ENCODE measurements around the gene ADORA1.

Gene ADORA1

DNA sequence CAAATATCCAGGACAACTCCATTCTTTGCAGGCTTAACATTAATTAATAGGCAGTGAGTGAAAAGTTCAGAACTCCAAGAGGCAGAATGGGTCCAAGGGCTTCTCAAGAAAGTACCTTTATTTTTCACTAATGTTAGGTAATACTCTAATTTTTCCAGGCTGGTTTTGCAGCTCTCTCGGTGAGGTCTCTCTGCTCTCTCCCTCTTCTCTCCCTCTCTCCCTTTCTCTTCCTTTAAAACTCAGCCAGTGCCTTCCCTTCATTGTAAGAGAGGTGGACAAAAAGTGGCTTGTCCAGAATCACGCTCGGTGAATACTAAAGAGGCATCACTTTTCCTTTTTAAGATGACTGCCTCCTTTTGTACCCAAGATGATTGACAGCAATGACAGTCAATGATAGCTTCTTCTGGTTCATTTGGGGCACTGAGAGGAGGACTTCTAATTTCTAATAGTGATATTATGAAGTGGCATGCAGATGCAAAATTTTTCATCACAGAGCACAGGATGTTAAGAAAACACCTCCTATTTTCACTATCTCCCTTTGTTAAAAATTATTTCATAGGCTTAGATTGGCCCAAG is 60.3 kb downstream of the ADORA1 start:
- no peak for DNase-seq (ENCODE audit: low spot score)

GRCh38 chr1:203188686-203189232 is 61.2 kb downstream of the ADORA1 start:
- DNase-seq (ENCODE audit: low spot score), result peak; percentile 61

- no peak for DNase-seq (ENCODE audit: low spot score)
Measured at GRCh38 chr1:203189951-203190352, 62.4 kb downstream of the ADORA1 start.

GRCh38 chr1:203190949-203191348 is 63.4 kb downstream of the ADORA1 start:
- no peak for DNase-seq (ENCODE audit: low spot score)

GRCh38 chr1:203196371-203196770 is 68.8 kb downstream of the ADORA1 start:
- no peak for DNase-seq (ENCODE audit: low spot score)

GRCh38 chr1:203197625-203198024 is 70.1 kb downstream of the ADORA1 start:
- no peak for DNase-seq (ENCODE audit: low spot score)

GRCh38 chr1:203199002-203199401 is 71.5 kb downstream of the ADORA1 start:
- DNase-seq (ENCODE audit: low spot score), result no peak

DNA sequence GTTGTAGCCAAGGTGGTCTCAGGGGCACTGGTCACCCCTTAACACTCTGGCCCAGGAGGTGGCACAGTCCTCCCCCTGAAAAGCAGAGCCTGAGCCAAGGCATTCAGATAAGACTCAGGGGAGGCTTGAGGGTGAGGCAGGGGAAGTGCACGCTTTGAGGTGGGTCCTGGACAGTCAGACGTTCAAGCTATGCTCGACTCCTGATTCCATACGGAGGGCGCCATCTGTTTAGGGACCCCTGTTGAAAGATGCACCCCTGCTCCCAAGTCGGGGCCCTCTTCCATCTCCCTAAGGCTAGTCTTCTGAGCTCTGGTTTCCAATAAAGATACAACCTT is 71.9 kb downstream of the ADORA1 start:
- no peak for DNase-seq (ENCODE audit: low spot score)

- peak; percentile 34 for DNase-seq (ENCODE audit: low spot score)
Measured at GRCh38 chr1:203199816-203200571, 72.5 kb downstream of the ADORA1 start.

DNA sequence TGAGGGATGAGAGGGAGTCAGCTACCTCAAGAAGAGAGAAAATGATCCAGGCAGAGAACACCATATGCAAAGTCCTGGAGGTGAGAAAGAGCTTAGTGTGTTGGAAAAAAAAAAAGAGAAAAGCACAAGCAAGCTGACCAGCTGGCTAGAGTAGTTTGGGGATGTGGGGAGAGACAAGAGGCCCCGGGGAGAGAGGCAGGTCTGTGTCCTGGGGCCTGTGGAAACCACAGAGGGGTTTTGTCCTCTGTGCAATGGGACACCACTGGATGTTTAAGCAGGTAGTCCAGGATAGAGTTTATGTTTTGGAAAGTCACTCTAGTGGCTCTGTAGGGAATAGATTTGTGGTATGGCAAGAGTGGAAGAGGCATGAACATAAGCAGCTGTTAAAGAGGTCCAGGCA is 73.4 kb downstream of the ADORA1 start:
- DNase-seq (ENCODE audit: low spot score), result no peak

DNA sequence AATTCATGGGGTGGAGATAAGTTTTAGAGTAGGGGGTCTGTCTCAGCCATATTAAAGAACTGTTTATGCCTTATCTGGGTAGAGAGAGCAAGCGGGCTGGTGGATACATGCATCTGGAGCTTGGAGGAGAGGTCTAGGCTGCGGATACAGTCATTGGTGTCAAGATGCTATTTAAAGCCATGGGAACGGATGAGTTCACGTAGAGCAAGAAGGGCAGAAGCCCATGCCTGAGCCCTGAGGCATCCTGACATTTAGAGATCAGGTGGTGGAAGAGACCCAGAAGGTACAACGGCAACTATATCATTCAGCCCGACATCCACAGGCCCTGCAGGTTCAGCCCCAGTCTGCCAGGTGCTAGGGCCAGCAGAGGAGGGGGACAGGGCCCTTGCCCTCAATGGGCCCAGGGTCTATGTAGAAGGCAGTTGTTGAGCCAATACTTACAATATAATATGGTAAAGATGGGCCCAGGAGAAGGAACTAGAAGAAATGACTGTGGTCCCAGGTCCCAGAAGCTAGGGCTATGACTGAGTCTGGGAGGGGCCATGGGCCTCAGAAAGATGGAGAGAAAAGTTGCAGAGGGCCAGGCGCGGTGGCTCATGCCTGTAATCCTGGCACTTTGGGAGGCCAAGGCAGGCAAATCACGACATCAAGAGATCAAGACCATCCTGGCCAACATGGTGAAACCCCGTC is 74.1 kb downstream of the ADORA1 start:
- no peak for DNase-seq (ENCODE audit: low spot score)

- DNase-seq (ENCODE audit: low spot score), result no peak
Measured at GRCh38 chr1:203202431-203203245, 75.1 kb downstream of the ADORA1 start.

DNA sequence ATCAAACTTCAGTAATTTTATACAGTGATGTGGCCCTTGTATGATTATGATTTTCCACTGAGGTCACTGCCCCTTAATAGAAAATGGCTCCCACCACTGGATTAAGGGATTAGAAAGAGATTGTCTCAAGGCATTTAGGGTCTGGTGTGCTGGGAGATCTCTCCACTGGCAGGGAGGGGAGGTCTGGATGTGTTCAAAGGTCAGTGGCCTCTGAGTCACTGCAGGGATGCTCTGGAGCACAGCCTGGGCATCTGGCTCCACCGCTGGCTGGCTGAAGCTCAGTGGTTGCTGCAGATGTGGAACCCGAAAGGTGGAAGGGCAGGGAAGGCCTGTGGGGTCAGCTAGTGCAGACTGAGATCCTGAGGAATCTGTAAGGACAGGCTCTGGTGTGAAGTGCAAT is 77.2 kb downstream of the ADORA1 start:
- no peak for DNase-seq (ENCODE audit: low spot score)

DNA sequence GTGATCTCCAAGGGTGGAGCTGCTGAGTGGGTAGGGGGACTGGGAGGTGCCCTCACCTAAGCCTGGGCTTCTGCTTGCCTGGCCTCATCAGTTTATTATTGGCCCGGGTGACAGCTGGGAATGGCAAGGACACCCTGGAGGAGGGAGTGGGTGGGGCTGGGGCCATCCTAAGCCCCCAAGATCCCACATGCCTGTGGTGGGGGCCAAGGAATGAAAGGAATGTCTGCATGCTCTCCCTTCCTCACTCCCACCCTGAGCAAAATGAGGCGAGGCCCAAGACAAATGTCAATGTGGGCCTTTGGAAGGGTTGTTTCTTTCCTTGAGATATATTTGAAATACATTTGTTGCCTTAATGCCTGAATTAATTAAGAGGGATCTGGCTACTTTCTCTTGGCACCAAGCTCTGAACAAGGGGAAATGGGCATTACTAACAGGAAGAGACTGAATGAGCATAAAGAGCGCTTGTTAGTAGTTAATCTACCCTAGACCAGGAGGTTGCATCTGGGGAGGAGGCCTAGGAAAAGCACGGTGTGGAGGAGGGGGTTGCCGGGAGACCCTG is 78.7 kb downstream of the ADORA1 start:
- DNase-seq (ENCODE audit: low spot score), result no peak

- DNase-seq (ENCODE audit: low spot score), result no peak
Measured at GRCh38 chr1:203207751-203208150, 80.2 kb downstream of the ADORA1 start.

DNA sequence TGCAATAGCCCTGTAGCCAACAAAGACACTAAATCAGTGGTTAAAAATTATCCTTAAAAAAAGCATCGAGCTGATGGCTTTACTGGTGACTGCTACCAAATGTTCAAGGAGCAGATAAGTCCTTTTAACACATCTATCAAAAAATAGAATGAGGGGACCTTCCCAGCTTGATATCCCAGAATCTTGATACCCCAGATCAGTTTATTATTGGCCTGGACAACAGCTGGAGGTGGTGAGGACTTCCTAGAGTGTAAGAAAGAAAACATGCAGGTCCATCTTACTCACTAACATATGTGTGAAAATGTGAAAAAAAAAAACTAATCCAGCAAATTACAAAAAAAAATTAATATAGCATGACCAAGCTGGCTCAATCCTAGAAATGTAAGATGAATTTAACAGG is 80.7 kb downstream of the ADORA1 start:
- no peak for DNase-seq (ENCODE audit: low spot score)

- no peak for DNase-seq (ENCODE audit: low spot score)
Measured at GRCh38 chr1:203210350-203210749, 82.8 kb downstream of the ADORA1 start.

- no peak for DNase-seq (ENCODE audit: low spot score)
Measured at GRCh38 chr1:203210988-203211387, 83.5 kb downstream of the ADORA1 start.

DNA sequence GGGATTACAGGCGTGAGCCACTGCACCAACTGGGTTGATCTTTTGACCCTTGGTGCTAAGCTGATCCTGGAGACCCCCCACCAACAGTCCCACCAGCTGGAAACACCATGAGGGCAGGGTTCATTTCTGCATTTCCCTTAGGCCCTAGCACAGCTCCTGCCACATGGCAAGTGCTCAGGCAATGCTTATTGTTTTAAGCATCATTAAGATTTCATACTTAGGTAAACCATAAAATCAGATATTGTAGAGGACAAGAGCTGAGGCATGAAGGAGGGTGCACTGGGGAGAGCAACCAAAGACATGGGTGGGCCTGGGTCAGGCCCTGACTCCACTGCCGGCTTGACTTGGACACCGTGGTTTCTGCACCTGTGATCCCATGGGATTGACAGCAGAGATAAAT is 84.3 kb downstream of the ADORA1 start:
- no peak for DNase-seq (ENCODE audit: low spot score)

- no peak for DNase-seq (ENCODE audit: low spot score)
Measured at GRCh38 chr1:203213126-203213525, 85.6 kb downstream of the ADORA1 start.

- DNase-seq (ENCODE audit: low spot score), result no peak
Measured at GRCh38 chr1:203214871-203215270, 87.3 kb downstream of the ADORA1 start.

- DNase-seq (ENCODE audit: low spot score), result no peak
Measured at GRCh38 chr1:203215573-203215972, 88.0 kb downstream of the ADORA1 start.

Data from HuH-7 (cell line).